Neural cell (in vitro differentiated cells): Measurements from ENCODE around the gene UBL4B. TPM values are rescaled to one million over a fixed set of nuclear protein-coding genes. Genes with fewer than 3 reads are reported as not detected.

ENCODE experiments used
- H2AFZ ChIP-seq: fragments of 200-600, 300-800 bp; sonication (generic), shearing (Covaris generic); 2 replicates; pipeline ENCODE4 v1.6.0; 2014; ENCODE audit warnings: low read depth, mild to moderate bottlenecking, antibody characterized with exemption, low read length, moderate library complexity
- H3F3A ChIP-seq: fragments of 200-600 bp; shearing (Covaris generic); 2 replicates; pipeline ENCODE4 v1.6.1; 2016; ENCODE audit warnings: mild to moderate bottlenecking, moderate library complexity, mixed read lengths, antibody characterized with exemption, low read length; ENCODE audit not compliant: insufficient read depth, poor library complexity, severe bottlenecking
- H3K27ac ChIP-seq: fragments of 200-600, 300-800 bp; sonication (generic), shearing (Covaris generic); 2 replicates; pipeline ENCODE4 v1.5.1; 2014; ENCODE audit warnings: mild to moderate bottlenecking, low read length, moderate library complexity
- H3K27me3 ChIP-seq: fragments of 300-800, 200-600 bp; sonication (generic), shearing (Covaris generic); 2 replicates; pipeline ENCODE4 v1.6.0; 2014; ENCODE audit warnings: mild to moderate bottlenecking, low read depth, low read length, moderate library complexity; ENCODE audit not compliant: insufficient read depth
- H3K36me3 ChIP-seq: fragments of 300-800, 200-600 bp; sonication (generic), shearing (Covaris generic); 2 replicates; pipeline ENCODE4 v1.5.1; 2014; ENCODE audit warnings: mild to moderate bottlenecking, antibody characterized with exemption, low read length, moderate library complexity; ENCODE audit not compliant: insufficient read depth
- H3K4me2 ChIP-seq: fragments of 300-800, 200-600 bp; sonication (generic), shearing (Covaris generic); 2 replicates; pipeline ENCODE4 v1.6.0; 2014; ENCODE audit warnings: mild to moderate bottlenecking, low read length
- H3K4me3 ChIP-seq: fragments of 300-800, 200-600 bp; sonication (generic), shearing (Covaris generic); 2 replicates; pipeline ENCODE4 v1.5.1; 2014; ENCODE audit warnings: mild to moderate bottlenecking, low read length, moderate library complexity
- H3K79me2 ChIP-seq: fragments of 200-600 bp; shearing (Covaris generic); replicated peaks from 2 replicates; pipeline ENCODE4 v1.6.0; 2014; ENCODE audit warnings: mild to moderate bottlenecking, low read length, moderate library complexity; ENCODE audit not compliant: insufficient read depth
- H3K9ac ChIP-seq: fragments of 300-800, 200-600 bp; sonication (generic), shearing (Covaris generic); 2 replicates; pipeline ENCODE4 v1.6.1; 2016; ENCODE audit warnings: mild to moderate bottlenecking, low read length, mixed read lengths
- H3K9me2 ChIP-seq: fragments of 200-600 bp; shearing (Covaris generic); 2 replicates; pipeline ENCODE4 v1.6.1; 2016; ENCODE audit warnings: mild to moderate bottlenecking, low read length, mixed read lengths; ENCODE audit not compliant: insufficient read depth
- H3K9me3 ChIP-seq: fragments of 200-600, 300-800 bp; sonication (generic), shearing (Covaris generic); 2 replicates; pipeline ENCODE4 v1.6.1; 2016; ENCODE audit warnings: mild to moderate bottlenecking, mixed run types, low read length, moderate library complexity, mixed read lengths
- H4K20me1 ChIP-seq: fragments of 200-600 bp; shearing (Covaris generic); 2 replicates; pipeline ENCODE4 v1.6.1; 2016; ENCODE audit warnings: mild to moderate bottlenecking, mixed run types; ENCODE audit not compliant: insufficient read depth
- CTCF ChIP-seq: fragments of 450-650 bp; IDR thresholded peaks from 2 replicates; pipeline ENCODE4 v1.5.1; 2014; ENCODE audit warnings: antibody characterized with exemption, mild to moderate bottlenecking, moderate library complexity; ENCODE audit not compliant: poor library complexity, severe bottlenecking
- EP300 ChIP-seq: fragments of 450-650 bp; conservative IDR thresholded peaks from 2 replicates; pipeline ENCODE4 v1.6.1; 2014; ENCODE audit warnings: antibody characterized with exemption, mild to moderate bottlenecking, moderate library complexity; ENCODE audit not compliant: poor library complexity, severe bottlenecking
- EZH2 ChIP-seq: fragments of 200-600, 300-800 bp; shearing (Covaris generic), sonication (generic); IDR thresholded peaks from 2 replicates; pipeline ENCODE4 v1.6.1; 2014; ENCODE audit warnings: antibody characterized with exemption, low read length, borderline replicate concordance, mild to moderate bottlenecking; ENCODE audit not compliant: insufficient read depth, poor library complexity, severe bottlenecking
- MXI1 ChIP-seq: fragments of 450-650 bp; conservative IDR thresholded peaks from 2 replicates; pipeline ENCODE4 v1.6.1; 2014; ENCODE audit warnings: antibody characterized with exemption, mild to moderate bottlenecking; ENCODE audit not compliant: poor library complexity, severe bottlenecking
- POLR2AphosphoS5 ChIP-seq: IDR thresholded peaks from 2 replicates; pipeline ENCODE4 v1.6.1; 2012
- RAD21 ChIP-seq: fragments of 450-650 bp; conservative IDR thresholded peaks from 2 replicates; pipeline ENCODE4 v1.6.1; 2014; ENCODE audit warnings: antibody characterized with exemption, mild to moderate bottlenecking, moderate library complexity
- REST ChIP-seq: IDR thresholded peaks from 2 replicates; pipeline ENCODE4 v1.6.1; 2012; ENCODE audit warnings: borderline replicate concordance
- SMC3 ChIP-seq: fragments of 450-650 bp; conservative IDR thresholded peaks from 2 replicates; pipeline ENCODE4 v1.6.1; 2014; ENCODE audit warnings: antibody characterized with exemption, mild to moderate bottlenecking, moderate library complexity; ENCODE audit not compliant: poor library complexity
- TAF1 ChIP-seq: IDR thresholded peaks from 2 replicates; pipeline ENCODE4 v1.6.1; 2012; ENCODE audit warnings: low read depth
- polyA plus RNA-seq: library from polyadenylated mRNA; depleted of rRNA; stranded (reverse); fragments of >200 nt; gene quantifications from 2 replicates; pipeline ENCODE4 v1.2.3, GENCODE V29; 2014

The UBL4B gene
- polyA plus RNA-seq, 1 donor from 2014 or later, result not detected

GRCh38 chr1:110100335-110100734 is 11.9 kb upstream of the UBL4B start:
- no peak overlapping the region for H2AFZ ChIP-seq
- H3K27me3 ChIP-seq, result no peaks in the 10 kb centered on the region
- no peaks in the 10 kb centered on the region for H3K9me3 ChIP-seq
- no peak overlapping the region for H3K4me2 ChIP-seq
- no peaks in the 10 kb centered on the region for H3K79me2 ChIP-seq
- TF ChIP-seq EZH2 (no peak), MXI1 (no peak), EP300 (no peak), SMC3 (no peak), CTCF (no peak), TAF1 (no peak), REST (no peak), POLR2AphosphoS5 (no peak)
- no peak overlapping the region for H3K9ac ChIP-seq
- no peaks in the 10 kb centered on the region for H4K20me1 ChIP-seq
- H3K4me3 ChIP-seq, result no peak overlapping the region
- no peak overlapping the region for H3K27ac ChIP-seq
- H3K36me3 ChIP-seq, result no peaks in the 10 kb centered on the region
- H3F3A ChIP-seq, result no peaks in the 10 kb centered on the region
- no peaks in the 10 kb centered on the region for H3K9me2 ChIP-seq

- Histone ChIP-seq H3K79me2 (no peaks in the 10 kb centered on the region), H3K9me2 (no peaks in the 10 kb centered on the region), H3K4me2 (no peak overlapping the region), H3K9me3 (no peaks in the 10 kb centered on the region), H4K20me1 (no peaks in the 10 kb centered on the region), H3K27me3 (no peaks in the 10 kb centered on the region), H3K9ac (no peak overlapping the region), H2AFZ (no peak overlapping the region), H3K36me3 (no peaks in the 10 kb centered on the region), H3K27ac (no peak overlapping the region), H3K4me3 (no peak overlapping the region), H3F3A (no peaks in the 10 kb centered on the region)
- TF ChIP-seq POLR2AphosphoS5, result no peak
- TF ChIP-seq EP300, result no peak
- no peak for TF ChIP-seq REST
- TF ChIP-seq EZH2, result no peak
- TF ChIP-seq MXI1, result no peak
- TF ChIP-seq CTCF, result no peak
- TF ChIP-seq SMC3, result no peak
- TF ChIP-seq RAD21, result no peak
- TF ChIP-seq TAF1, result no peak
Measured at GRCh38 chr1:110102081-110102480, 10.2 kb upstream of the UBL4B start.
